Caki2 (cell line): Measurements from ENCODE around the gene ALG12. TPM values are rescaled to one million over a fixed set of nuclear protein-coding genes. Genes with fewer than 3 reads are reported as not detected.

Source experiments
- total RNA-seq: library from RNA; depleted of rRNA; stranded (reverse); fragments of >200 nt; shearing (Covaris generic); gene quantifications from 2 replicates; pipeline ENCODE4 v1.2.3, GENCODE V29; 2014; ENCODE audit warnings: low replicate concordance; rRNA removed

Gene ALG12
- total RNA-seq, 1 experiment from 2014 or later, result 45.1 TPM

Other genes starting within 250 kb of the ALG12 start
- 23.4 and 28.1 TPM in 2 replicates for gene BRD1, start 90.6 kb downstream of the ALG12 start, total RNA-seq
- 8.8 and 13.7 TPM in 2 replicates for gene ZBED4, start 64.6 kb downstream of the ALG12 start, total RNA-seq
- 44.7 and 60.4 TPM in 2 replicates for gene CRELD2, start 196 bp upstream of the ALG12 start, total RNA-seq
- 138 and 142 TPM in 2 replicates for gene PIM3, start 42.3 kb upstream of the ALG12 start, total RNA-seq
- gene IL17REL, start 94.3 kb upstream of the ALG12 start, total RNA-seq, result not detected in 2 replicates
- not detected in 2 replicates for gene TTLL8, start 139.9 kb upstream of the ALG12 start, total RNA-seq
- not detected in 2 replicates for gene MLC1, start 167.0 kb upstream of the ALG12 start, total RNA-seq
- gene MOV10L1, start 171.6 kb upstream of the ALG12 start, total RNA-seq, result not detected in 2 replicates